ENCODE results near the gene STK17B. TPM values are rescaled to one million over a fixed set of nuclear protein-coding genes. Genes with fewer than 3 reads are reported as not detected.

The STK17B gene
- total and polyA plus RNA-seq, 2 of the 13 experiments (the other 11 are each of a cell fraction or from before 2014, with no cell fraction given): 1.6 to 4.5 TPM

DNA sequence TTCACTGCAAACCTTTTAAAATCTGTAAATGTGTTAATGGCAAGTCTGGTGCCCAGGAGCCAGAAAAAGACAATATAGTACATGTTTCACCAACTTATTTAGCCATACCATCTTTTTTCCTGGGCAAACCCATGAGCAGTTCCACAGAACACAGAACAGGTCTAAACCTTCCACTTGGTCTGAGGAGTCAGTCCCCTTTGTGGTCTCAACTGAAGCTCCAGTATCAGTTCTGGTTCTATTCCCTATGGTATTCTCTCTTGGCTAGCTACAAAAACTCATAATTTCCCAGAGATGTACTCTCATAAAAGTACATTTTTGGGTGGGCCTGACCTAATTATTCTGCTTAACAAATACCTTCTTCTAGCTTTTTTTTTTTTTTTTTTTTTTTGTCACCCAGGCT, 31.2 kb downstream of the STK17B start:
- Histone ChIP-seq H4K20me1 (ENCODE audit: insufficient read depth, low read length) (no peaks in the 10 kb centered on the region), H3K4me3 (replicated peaks in 1 of 3; ENCODE audit: insufficient read depth in 1 of 3, low read depth in 2 of 3, low read length in 3 of 3) (no peak overlapping the region), H3K4me2 (ENCODE audit: low read depth, low read length) (no peak overlapping the region), H3K36me3 (replicated peaks in 1 of 2; ENCODE audit: control insufficient read depth in 1 of 2, insufficient read depth in 2 of 2, low read length in 2 of 2) (peaks cover 0 to 1% of the 10 kb centered on the region in 2 experiments; a peak in 2 of 5 replicates), H3K9ac (ENCODE audit: insufficient read depth, low read depth, low read length) (no peak overlapping the region), H3K9me3 (ENCODE audit: low read length) (no peaks in the 10 kb centered on the region), H3K79me2 (ENCODE audit: insufficient read depth, low read length) (no peaks in the 10 kb centered on the region), H3K27me3 (ENCODE audit: control insufficient read depth in 1 of 2, insufficient read depth in 2 of 2, low read length in 2 of 2) (no peaks in the 10 kb centered on the region), H2AFZ (ENCODE audit: low read length) (no peak overlapping the region), H3K27ac (ENCODE audit: extremely low read length, insufficient read depth, low read length) (no peak overlapping the region), H3K4me1 (ENCODE audit: insufficient read depth, low read length) (no peaks in the 10 kb centered on the region)
- BruUV-seq (replicated peaks): no TSS peak
- ATAC-seq (no peak), DNase-seq (ENCODE audit: low spot score) (no peak), FAIRE-seq (no peak)
- no peak for TF ChIP-seq CBFB (CRISPR knock-in tag; IDR thresholded peaks at IDR 0.05)
- no peak for TF ChIP-seq GPBP1L1 (CRISPR knock-in tag; IDR thresholded peaks at IDR 0.05)
- TF ChIP-seq NFRKB (IDR thresholded peaks at IDR 0.05): no peak
- intact Hi-C loops (cut with micrococcal nuclease; ENCODE audit: unreplicated experiment) (no loop called here), in situ Hi-C loops (cut with HindIII; ENCODE audit: extremely low pct_ligation_motif_present, low pct_unique_long_range_greater_than_20kb) (no loop called here)
- ChIA-PET POLR2A (no interaction called here), CTCF (ENCODE audit: low intra/inter-chr PET ratio, low total read pairs) (no interaction called here)

DNA sequence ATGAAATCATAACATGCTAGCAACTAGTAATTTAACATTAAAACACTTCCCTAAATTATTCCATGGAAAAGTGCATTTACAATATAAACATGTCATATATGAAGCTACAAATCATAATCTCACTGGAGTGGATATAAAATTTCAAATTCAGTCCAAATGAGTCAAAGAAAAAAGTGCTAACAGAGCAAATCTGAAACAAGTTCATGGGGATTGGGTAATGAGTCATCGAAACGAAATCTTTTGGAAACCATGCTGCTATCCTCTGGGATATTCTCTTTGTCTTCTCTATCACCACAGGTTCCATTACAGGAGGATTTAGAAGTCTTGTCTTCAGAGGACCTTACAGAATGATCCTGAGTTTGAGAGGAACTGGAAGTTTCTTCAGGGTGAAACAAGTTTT, 34.1 kb downstream of the STK17B start:
- in situ Hi-C loops (cut with HindIII; ENCODE audit: extremely low pct_ligation_motif_present, low pct_unique_long_range_greater_than_20kb) (loop anchor here (10.0 kb wide), 1 partner anchor 318 kb away; no protein-coding TSS in a partner anchor), intact Hi-C loops (cut with micrococcal nuclease; ENCODE audit: unreplicated experiment) (no loop called here)
- no peaks in the 10 kb centered on the region for H3K27me3 ChIP-seq (ENCODE audit: control insufficient read depth in 1 of 2, insufficient read depth in 2 of 2, low read length in 2 of 2)
- TF ChIP-seq MEF2D (CRISPR knock-in tag; IDR thresholded peaks at IDR 0.05) (no peak), ZIK1 (CRISPR knock-in tag; IDR thresholded peaks at IDR 0.05; ENCODE audit: borderline replicate concordance, low read depth) (no peak), ZXDC (CRISPR knock-in tag; IDR thresholded peaks at IDR 0.05) (no peak), MAFK (conservative IDR thresholded peaks at IDR 0.05 in 1 of 2, IDR thresholded peaks at IDR 0.05 in 1 of 2; ENCODE audit: low read length in 2 of 2) (peak in 1 of 2 experiments; percentile 69; a peak in 3 of 4 replicates), EP300 (IDR thresholded peaks at IDR 0.05; ENCODE audit: low read depth in 2 of 2, low read length in 2 of 2) (no peak), EP300 (CRISPR knock-in tag; IDR thresholded peaks at IDR 0.05; ENCODE audit: borderline replicate concordance) (no peak), ZNF777 (CRISPR knock-in tag; IDR thresholded peaks at IDR 0.05) (no peak), MAFF (IDR thresholded peaks at IDR 0.05; ENCODE audit: low read depth, low read length) (peak; percentile 65)
- TF ChIP-seq, protein P1, sequence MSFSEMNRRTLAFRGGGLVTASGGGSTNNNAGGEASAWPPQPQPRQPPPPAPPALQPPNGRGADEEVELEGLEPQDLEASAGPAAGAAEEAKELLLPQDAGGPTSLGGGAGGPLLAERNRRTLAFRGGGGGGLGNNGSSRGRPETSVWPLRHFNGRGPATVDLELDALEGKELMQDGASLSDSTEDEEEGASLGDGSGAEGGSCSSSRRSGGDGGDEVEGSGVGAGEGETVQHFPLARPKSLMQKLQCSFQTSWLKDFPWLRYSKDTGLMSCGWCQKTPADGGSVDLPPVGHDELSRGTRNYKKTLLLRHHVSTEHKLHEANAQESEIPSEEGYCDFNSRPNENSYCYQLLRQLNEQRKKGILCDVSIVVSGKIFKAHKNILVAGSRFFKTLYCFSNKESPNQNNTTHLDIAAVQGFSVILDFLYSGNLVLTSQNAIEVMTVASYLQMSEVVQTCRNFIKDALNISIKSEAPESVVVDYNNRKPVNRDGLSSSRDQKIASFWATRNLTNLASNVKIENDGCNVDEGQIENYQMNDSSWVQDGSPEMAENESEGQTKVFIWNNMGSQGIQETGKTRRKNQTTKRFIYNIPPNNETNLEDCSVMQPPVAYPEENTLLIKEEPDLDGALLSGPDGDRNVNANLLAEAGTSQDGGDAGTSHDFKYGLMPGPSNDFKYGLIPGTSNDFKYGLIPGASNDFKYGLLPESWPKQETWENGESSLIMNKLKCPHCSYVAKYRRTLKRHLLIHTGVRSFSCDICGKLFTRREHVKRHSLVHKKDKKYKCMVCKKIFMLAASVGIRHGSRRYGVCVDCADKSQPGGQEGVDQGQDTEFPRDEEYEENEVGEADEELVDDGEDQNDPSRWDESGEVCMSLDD (CRISPR knock-in tag; IDR thresholded peaks at IDR 0.05; ENCODE audit: borderline replicate concordance): no peak
- no peak for ATAC-seq
- no peak overlapping the region for H3K27ac ChIP-seq (ENCODE audit: extremely low read length, insufficient read depth, low read length)
- no peak overlapping the region for H3K4me2 ChIP-seq (ENCODE audit: low read depth, low read length)
- H3K4me3 ChIP-seq (replicated peaks in 1 of 3; ENCODE audit: insufficient read depth in 1 of 3, low read depth in 2 of 3, low read length in 3 of 3): no peak overlapping the region
- CTCF ChIA-PET (ENCODE audit: low intra/inter-chr PET ratio, low total read pairs): no interaction called here
- H4K20me1 ChIP-seq (ENCODE audit: insufficient read depth, low read length): no peaks in the 10 kb centered on the region
- peaks cover 0 to 1% of the 10 kb centered on the region in 2 experiments; a peak in 2 of 5 replicates for H3K36me3 ChIP-seq (replicated peaks in 1 of 2; ENCODE audit: control insufficient read depth in 1 of 2, insufficient read depth in 2 of 2, low read length in 2 of 2)
- no peaks in the 10 kb centered on the region for H3K4me1 ChIP-seq (ENCODE audit: insufficient read depth, low read length)
- no peak for FAIRE-seq
- no peaks in the 10 kb centered on the region for H3K9me3 ChIP-seq (ENCODE audit: low read length)
- no peak for DNase-seq (ENCODE audit: low spot score)
- no peak overlapping the region for H2AFZ ChIP-seq (ENCODE audit: low read length)
- 97% methylated on average over 2 of the region's 2 CpGs for WGBS (ENCODE audit: low lambda C conversion rate)
- no peak overlapping the region for H3K9ac ChIP-seq (ENCODE audit: insufficient read depth, low read depth, low read length)
- no peaks in the 10 kb centered on the region for H3K79me2 ChIP-seq (ENCODE audit: insufficient read depth, low read length)
- no TSS peak for BruUV-seq (replicated peaks)
- POLR2A ChIA-PET: no interaction called here

All from HepG2 (cell line).